ENCODE measurements around the gene DNM1L. TPM values are rescaled to one million over a fixed set of nuclear protein-coding genes. Genes with fewer than 3 reads are reported as not detected.

The DNM1L gene
- 51.9 and 57.5 TPM in 2 replicates for total RNA-seq
- polyA plus RNA-seq = 56.7 and 64.4 TPM in 2 replicates

- peaks cover 7% of the 10 kb centered on the region for H3K4me1 ChIP-seq (ENCODE audit: low read depth)
- no peaks in the 10 kb centered on the region for H3K36me3 ChIP-seq
- DNase-seq (ENCODE audit: low read depth in 1 of 2, low spot score in 1 of 2) = peak; percentile 97 to 99
- H3K9me3 ChIP-seq (ENCODE audit: low read depth) = no peaks in the 10 kb centered on the region
- no peaks in the 10 kb centered on the region for H3K27me3 ChIP-seq
- peak; percentile 1 for TF ChIP-seq CTCF (IDR thresholded peaks at IDR 0.05; ENCODE audit: low read depth, low read length)
- H3K27ac ChIP-seq = peak within 1 kb of the TSS; percentile 87
- H3K4me3 ChIP-seq = peak within 1 kb of the TSS; percentile 67
Observed at GRCh38 chr12:32679091-32679919, at the start of gene DNM1L. DNM1L (plus strand) TSS chr12:32679301; CDS start chr12:32679364, 63 bp downstream.

GRCh38 chr12:32641287-32641901 lies 37.7 kb upstream of the DNM1L start:
- Histone ChIP-seq H3K27ac (no peak overlapping the region), H3K36me3 (no peaks in the 10 kb centered on the region), H3K4me1 (ENCODE audit: low read depth) (peaks cover 5% of the 10 kb centered on the region), H3K9me3 (ENCODE audit: low read depth) (no peaks in the 10 kb centered on the region), H3K27me3 (no peaks in the 10 kb centered on the region), H3K4me3 (no peak overlapping the region)
- DNase-seq (ENCODE audit: low read depth in 1 of 2, low spot score in 1 of 2) = no peak
- TF ChIP-seq CTCF (IDR thresholded peaks at IDR 0.05; ENCODE audit: low read depth, low read length) = no peak

GRCh38 chr12:32644431-32644830 lies 34.7 kb upstream of the DNM1L start:
- Histone ChIP-seq H3K9me3 (ENCODE audit: low read depth) (no peaks in the 10 kb centered on the region), H3K4me3 (no peak overlapping the region), H3K27me3 (no peaks in the 10 kb centered on the region), H3K36me3 (no peaks in the 10 kb centered on the region), H3K4me1 (ENCODE audit: low read depth) (peaks cover 5% of the 10 kb centered on the region), H3K27ac (peak overlapping the region; percentile 16)
- TF ChIP-seq CTCF (IDR thresholded peaks at IDR 0.05; ENCODE audit: low read depth, low read length) = no peak
- peak in 1 of 2 donors; percentile 73 for DNase-seq (ENCODE audit: low read depth in 1 of 2, low spot score in 1 of 2)

GRCh38 chr12:32647275-32647674 lies 31.8 kb upstream of the DNM1L start:
- Histone ChIP-seq H3K36me3 (no peaks in the 10 kb centered on the region), H3K27me3 (no peaks in the 10 kb centered on the region), H3K9me3 (ENCODE audit: low read depth) (no peaks in the 10 kb centered on the region), H3K4me1 (ENCODE audit: low read depth) (peaks cover 5% of the 10 kb centered on the region), H3K27ac (no peak overlapping the region), H3K4me3 (no peak overlapping the region)
- TF ChIP-seq CTCF (IDR thresholded peaks at IDR 0.05; ENCODE audit: low read depth, low read length) = no peak
- DNase-seq (ENCODE audit: low read depth in 1 of 2, low spot score in 1 of 2) = no peak

- Histone ChIP-seq H3K36me3 (no peaks in the 10 kb centered on the region), H3K27me3 (no peaks in the 10 kb centered on the region), H3K4me1 (ENCODE audit: low read depth) (no peaks in the 10 kb centered on the region), H3K27ac (no peak overlapping the region), H3K9me3 (ENCODE audit: low read depth) (no peaks in the 10 kb centered on the region), H3K4me3 (no peak overlapping the region)
- no peak for DNase-seq (ENCODE audit: low read depth in 1 of 2, low spot score in 1 of 2)
- TF ChIP-seq CTCF (IDR thresholded peaks at IDR 0.05; ENCODE audit: low read depth, low read length) = no peak
Observed at GRCh38 chr12:32650508-32650907, 28.6 kb upstream of the DNM1L start.

Measured in cardiac muscle cell (in vitro differentiated cells and primary cell).